Smooth muscle cell (in vitro differentiated cells): Measurements from ENCODE around the gene PDE6G. TPM values are rescaled to one million over a fixed set of nuclear protein-coding genes. Genes with fewer than 3 reads are reported as not detected.

Experiments
- DNase-seq: peaks from one replicate; lab custom pipeline; 2025; ENCODE audit not compliant: unreplicated experiment; lab: John Stamatoyannopoulos, UW
- H2AFZ ChIP-seq: fragments of 200-600 bp; sonication (generic); 2 replicates; pipeline ENCODE4 v1.6.0; 2016; ENCODE audit warnings: antibody characterized with exemption, low read depth, mild to moderate bottlenecking
- H3F3A ChIP-seq: fragments of 200-600 bp; sonication (generic); 2 replicates; pipeline ENCODE4 v1.6.0; 2017; ENCODE audit warnings: antibody characterized with exemption, low read depth
- H3K27ac ChIP-seq: fragments of 200-600 bp; sonication (generic); 2 replicates; pipeline ENCODE4 v1.5.1; 2016; ENCODE audit warnings: low read depth, mild to moderate bottlenecking
- H3K27me3 ChIP-seq: fragments of 200-600 bp; sonication (generic); 2 replicates; pipeline ENCODE4 v1.6.1; 2016; ENCODE audit warnings: low read depth, mild to moderate bottlenecking
- H3K36me3 ChIP-seq: fragments of 200-600 bp; sonication (generic); 2 replicates; pipeline ENCODE4 v1.5.1; 2016; ENCODE audit warnings: low read depth
- H3K4me1 ChIP-seq: fragments of 200-600 bp; sonication (generic); 2 replicates; pipeline ENCODE4 v1.5.1; 2016; ENCODE audit warnings: low read depth
- H3K4me2 ChIP-seq: fragments of 200-600 bp; sonication (generic); 2 replicates; pipeline ENCODE4 v1.6.0; 2016; ENCODE audit warnings: mild to moderate bottlenecking
- H3K4me3 ChIP-seq: fragments of 200-600 bp; sonication (generic); 2 replicates; pipeline ENCODE4 v1.5.1; 2016; ENCODE audit warnings: mild to moderate bottlenecking
- H3K79me2 ChIP-seq: fragments of 200-600 bp; sonication (generic); 2 replicates; pipeline ENCODE4 v1.6.0; 2016; ENCODE audit warnings: low read depth, mild to moderate bottlenecking
- H3K9ac ChIP-seq: fragments of 200-600 bp; sonication (generic); 2 replicates; pipeline ENCODE4 v1.6.0; 2016; ENCODE audit warnings: low read depth
- H3K9me3 ChIP-seq: fragments of 200-600 bp; sonication (generic); replicated peaks from 2 replicates; pipeline ENCODE4 v1.5.1; 2016; ENCODE audit warnings: low read depth
- H4K20me1 ChIP-seq: fragments of 200-600 bp; sonication (generic); 2 replicates; pipeline ENCODE4 v1.6.0; 2016; ENCODE audit warnings: low read depth
- CTCF ChIP-seq: fragments of 200-600 bp; sonication (generic); IDR thresholded peaks from 2 replicates; pipeline ENCODE4 v1.5.1; 2017; ENCODE audit warnings: borderline replicate concordance, mild to moderate bottlenecking, antibody characterized with exemption; ENCODE audit not compliant: insufficient read depth, poor library complexity, severe bottlenecking
- WGBS: methylation state at CpG from one replicate; pipeline ENCODE4 v1.1.7; 2016; ENCODE audit warnings: low lambda C conversion rate; 5-methylcytosine and 5-hydroxymethylcytosine counted together
- polyA plus RNA-seq: library from polyadenylated mRNA; unstranded; fragments of >200 nt; fragmentation: Nextera tagmentation; extraction: Ambion mirVana; gene quantifications from 2 replicates; pipeline ENCODE4 v1.2.1, GENCODE V29; 2016
- total RNA-seq: library from RNA; depleted of rRNA; stranded (reverse); fragments of >200 nt; gene quantifications from 2 replicates; pipeline ENCODE4 v1.2.3, GENCODE V29; 2014

PDE6G gene
- total and polyA plus RNA-seq, 2 experiments from 2014 or later = 3.2 to 14.5 TPM

- Histone ChIP-seq H3K79me2 (peaks cover 17% of the 10 kb centered on the region), H3K27ac (no peak overlapping the region), H2AFZ (no peak overlapping the region), H3K36me3 (no peaks in the 10 kb centered on the region), H3K27me3 (no peaks in the 10 kb centered on the region), H3K9me3 (no peaks in the 10 kb centered on the region), H3K4me3 (no peak overlapping the region), H3K4me2 (no peak overlapping the region), H3F3A (peaks cover 4% of the 10 kb centered on the region), H4K20me1 (peaks cover 16% of the 10 kb centered on the region), H3K4me1 (peaks cover 17% of the 10 kb centered on the region), H3K9ac (no peak overlapping the region)
- DNase-seq = no peak
- 96% methylated on average over 9 of the region's 9 CpGs for WGBS
- no peak for TF ChIP-seq CTCF
These were observed 16.3 kb downstream of the PDE6G start for GRCh38 chr17:81640011-81640410.

- no peaks in the 10 kb centered on the region for H3K36me3 ChIP-seq
- H3K27me3 ChIP-seq = no peaks in the 10 kb centered on the region
- no peak overlapping the region for H3K27ac ChIP-seq
- H3K79me2 ChIP-seq = peaks cover 30% of the 10 kb centered on the region
- no peak for TF ChIP-seq CTCF
- no peak overlapping the region for H3K9ac ChIP-seq
- H3K9me3 ChIP-seq = no peaks in the 10 kb centered on the region
- H3F3A ChIP-seq = peaks cover 4% of the 10 kb centered on the region
- H4K20me1 ChIP-seq = peaks cover 30% of the 10 kb centered on the region
- WGBS = 82% methylated on average over 4 of the region's 4 CpGs
- peaks cover 17% of the 10 kb centered on the region for H3K4me1 ChIP-seq
- H3K4me2 ChIP-seq = no peak overlapping the region
- H2AFZ ChIP-seq = no peak overlapping the region
- DNase-seq = no peak
- no peak overlapping the region for H3K4me3 ChIP-seq
These were observed 17.7 kb downstream of the PDE6G start for GRCh38 chr17:81638683-81639082.

GRCh38 chr17:81636505-81637288, 19.6 kb downstream of the PDE6G start, which contains the start of the genes NPLOC4 and TSPAN10:
Gene NPLOC4 (minus strand): TSS chr17:81637112. CDS start chr17:81636930, 182 bp downstream.
Gene TSPAN10 (plus strand): TSS chr17:81637196. CDS start chr17:81642413, 5,217 bp downstream.
- Histone ChIP-seq H3K4me2 (peak within 1 kb of the TSS; percentile 89), H3F3A (peaks cover 4% of the 10 kb centered on the region), H3K27me3 (no peaks in the 10 kb centered on the region), H3K9me3 (no peaks in the 10 kb centered on the region), H2AFZ (peak within 1 kb of the TSS; percentile 78), H3K9ac (peak within 1 kb of the TSS; percentile 93), H4K20me1 (peaks cover 49% of the 10 kb centered on the region), H3K4me1 (peaks cover 11% of the 10 kb centered on the region), H3K79me2 (peaks cover 50% of the 10 kb centered on the region), H3K27ac (peak within 1 kb of the TSS; percentile 91), H3K4me3 (peak within 1 kb of the TSS; percentile 72), H3K36me3 (no peaks in the 10 kb centered on the region)
- peak; percentile 76 for DNase-seq
- no peak for TF ChIP-seq CTCF
- 1% methylated on average over 39 of the region's 77 CpGs for WGBS
